Gastrocnemius medialis (tissue), 4 donors: Measurements from ENCODE around the gene LRP5. TPM values are rescaled to one million over a fixed set of nuclear protein-coding genes. Genes with fewer than 3 reads are reported as not detected.

Experiments used
- ATAC-seq, 2 donors: fragments of 150-250 bp; one replicate each; pipeline ENCODE4 v1.9.1; 2016
- DNase-seq, 2 donors: peaks; one replicate each; pipeline ENCODE4 v3.0.0-alpha.2; 2019
- H3K27ac ChIP-seq, 4 donors: fragments of 200-600 bp; sonication (generic); 1 replicate in 1 of 4; 2 replicates in 3 of 4; pipeline ENCODE4 v1.5.1; 2016 to 2018; ENCODE audit warnings: mild to moderate bottlenecking in 2 of 4, moderate library complexity in 1 of 4
- H3K27me3 ChIP-seq, 3 donors: fragments of 200-600 bp; sonication (generic) in 2 of 3; 1 replicate in 1 of 3; 2 replicates in 2 of 3; pipeline versions ENCODE4 v1.5.1 to v1.6.0; 2016 to 2019; ENCODE audit warnings: mild to moderate bottlenecking in 1 of 3, moderate library complexity in 1 of 3
- H3K36me3 ChIP-seq, 2 donors: fragments of 200-600 bp; sonication (generic) in 1 of 2; one replicate each; pipeline ENCODE4 v1.5.1; 2017 to 2018
- H3K4me1 ChIP-seq, 2 donors: fragments of 200-600 bp; sonication (generic) in 1 of 2; one replicate each; pipeline ENCODE4 v1.5.1; 2016 to 2017; ENCODE audit warnings: mild to moderate bottlenecking in 2 of 2
- H3K4me3 ChIP-seq, 4 donors: fragments of 200-600 bp; sonication (generic) in 3 of 4; 1 replicate in 1 of 4; 2 replicates in 3 of 4; pipeline ENCODE4 v1.5.1; 2016 to 2019; ENCODE audit warnings: mild to moderate bottlenecking in 2 of 4
- H3K9me3 ChIP-seq, 3 donors: fragments of 200-600 bp; sonication (generic) in 2 of 3; 1 replicate in 1 of 3; 2 replicates in 2 of 3; pipeline ENCODE4 v1.5.1; 2016 to 2019
- CTCF ChIP-seq, 5 experiments: fragments of 450-650 bp in 3 of 5; fragments of 200-600 bp in 2 of 5; sonication (generic) in 2 of 5; IDR thresholded peaks in 4 of 5; conservative IDR thresholded peaks in 1 of 5; 1 replicate in 4 of 5; 2 replicates in 1 of 5; pipeline ENCODE4 v1.5.1; 2016 to 2019; ENCODE audit warnings: antibody characterized with exemption in 5 of 5, mild to moderate bottlenecking in 3 of 5, moderate library complexity in 3 of 5
- POLR2A ChIP-seq, 2 donors: fragments of 450-650 bp; IDR thresholded peaks; one replicate each; pipeline ENCODE4 v1.6.1; 2017; ENCODE audit warnings: antibody characterized with exemption in 2 of 2, mild to moderate bottlenecking in 2 of 2, moderate library complexity in 2 of 2
- in situ Hi-C, 4 donors: fragments of 200-750 bp; cut with MboI; loops; one replicate each; pipeline versions ENCODE4 v1.15.0 to v1.8.0; 2017; ENCODE audit warnings: low sequenced_read_pairs in 4 of 4
- intact Hi-C: fragments of 100-400 bp; cut with DNase I; formaldehyde crosslinking; loops from one replicate; pipeline ENCODE4 v1.15.1; 2023; ENCODE audit warnings: low total_unique reads
- total RNA-seq, 4 donors: library from RNA; depleted of rRNA; stranded (reverse); fragments of >200 nt; gene quantifications; one replicate each; pipeline versions ENCODE4 v1.1.0 to v1.2.3, GENCODE V29; 2016

LRP5 gene
- total RNA-seq, 4 donors from 2014 or later = 3.7 to 12.3 (median 8.1) TPM

GRCh38 chr11:68439355-68440065 lies 127.1 kb downstream of the LRP5 start:
- Histone ChIP-seq H3K4me3 (no peak overlapping the region), H3K27me3 (no peaks in the 10 kb centered on the region), H3K27ac (no peak overlapping the region), H3K36me3 (no peaks in the 10 kb centered on the region), H3K9me3 (no peaks in the 10 kb centered on the region), H3K4me1 (no peaks in the 10 kb centered on the region)
- no peak for ATAC-seq
- intact Hi-C loops (no loop called here), in situ Hi-C loops (loop anchor here in 2 of 4 donors (5.0 to 25.0 kb wide), 2 partner anchors 127 to 182 kb away; partner anchors contain the start of gene LRP5 (in 1 of the 2))
- TF ChIP-seq CTCF (IDR thresholded peaks at IDR 0.05 in 4 of 5, conservative IDR thresholded peaks at IDR 0.05 in 1 of 5) (no peak), POLR2A (IDR thresholded peaks at IDR 0.05) (no peak)
- DNase-seq = no peak

DNA sequence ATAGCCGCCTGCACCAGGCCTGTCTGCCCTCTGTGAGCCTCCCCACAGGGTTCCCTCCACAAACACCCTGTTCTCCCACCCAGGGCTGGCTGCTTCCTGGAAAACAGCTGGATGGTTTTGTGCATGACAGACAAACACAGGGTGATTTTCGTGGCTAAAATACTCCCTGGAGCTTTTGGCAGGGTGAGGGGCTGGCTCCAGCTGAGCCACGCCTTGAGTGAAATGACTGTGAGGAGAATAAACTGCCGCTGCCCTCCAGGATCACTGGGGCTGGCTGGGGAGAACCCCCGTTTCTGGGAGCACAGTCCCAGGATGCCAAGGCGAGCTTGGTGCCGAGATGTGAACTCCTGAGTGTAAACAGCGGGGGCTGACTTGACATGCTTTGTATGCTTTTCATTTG lies 127.8 kb downstream of the LRP5 start:
- no peak for DNase-seq
- H3K4me3 ChIP-seq = no peak overlapping the region
- in situ Hi-C loops = loop anchor here in 2 of 4 donors (5.0 to 25.0 kb wide), 2 partner anchors 128 to 183 kb away; partner anchors contain the start of gene LRP5 (in 1 of the 2)
- no peak for ATAC-seq
- H3K36me3 ChIP-seq = no peaks in the 10 kb centered on the region
- no peak overlapping the region for H3K27ac ChIP-seq
- no peak for TF ChIP-seq CTCF (IDR thresholded peaks at IDR 0.05 in 4 of 5, conservative IDR thresholded peaks at IDR 0.05 in 1 of 5)
- TF ChIP-seq POLR2A (IDR thresholded peaks at IDR 0.05) = no peak
- no peaks in the 10 kb centered on the region for H3K27me3 ChIP-seq
- H3K4me1 ChIP-seq = no peaks in the 10 kb centered on the region
- intact Hi-C loops = no loop called here
- no peaks in the 10 kb centered on the region for H3K9me3 ChIP-seq

GRCh38 chr11:68441466-68442230 lies 129.3 kb downstream of the LRP5 start:
- no peak for TF ChIP-seq POLR2A (IDR thresholded peaks at IDR 0.05)
- TF ChIP-seq CTCF (IDR thresholded peaks at IDR 0.05 in 4 of 5, conservative IDR thresholded peaks at IDR 0.05 in 1 of 5) = no peak
- H3K36me3 ChIP-seq = no peaks in the 10 kb centered on the region
- intact Hi-C loops = no loop called here

DNA sequence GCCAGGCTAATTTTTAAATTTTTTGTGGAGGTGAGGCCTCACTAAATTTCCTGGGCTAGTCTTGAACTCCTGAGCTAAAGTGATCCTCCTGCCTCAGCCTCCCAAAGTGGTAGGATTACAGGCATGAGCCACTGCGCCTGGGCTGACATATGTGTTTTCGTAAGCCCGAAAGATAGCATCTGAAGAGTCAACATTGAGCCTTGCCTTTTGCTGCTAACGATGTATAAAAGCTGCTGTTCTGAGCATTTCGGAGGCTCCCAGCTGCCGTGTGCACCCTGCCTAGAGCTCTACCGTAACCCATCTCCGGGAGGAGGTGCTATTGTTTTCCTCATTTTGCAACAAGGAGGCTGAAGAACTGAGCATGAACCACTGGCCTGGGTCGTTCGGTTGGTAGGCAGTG lies 130.0 kb downstream of the LRP5 start:
- no peaks in the 10 kb centered on the region for H3K4me1 ChIP-seq
- in situ Hi-C loops = loop anchor here in 2 of 4 donors (5.0 to 25.0 kb wide), 2 partner anchors 130 to 185 kb away; partner anchors contain the start of gene LRP5 (in 1 of the 2)
- no peaks in the 10 kb centered on the region for H3K27me3 ChIP-seq
- no peaks in the 10 kb centered on the region for H3K36me3 ChIP-seq
- H3K9me3 ChIP-seq = no peaks in the 10 kb centered on the region
- ATAC-seq (no peak), DNase-seq (no peak)
- intact Hi-C loops = no loop called here
- TF ChIP-seq POLR2A (IDR thresholded peaks at IDR 0.05) (no peak), CTCF (IDR thresholded peaks at IDR 0.05 in 4 of 5, conservative IDR thresholded peaks at IDR 0.05 in 1 of 5) (no peak)
- H3K4me3 ChIP-seq = no peak overlapping the region
- no peak overlapping the region for H3K27ac ChIP-seq

More at GRCh38 chr11:68441466-68442230, 129.3 kb downstream of the LRP5 start:
- no peak for ATAC-seq
- in situ Hi-C loops = loop anchor here in 2 of 4 donors (5.0 to 25.0 kb wide), 2 partner anchors 129 to 184 kb away; partner anchors contain the start of gene LRP5 (in 1 of the 2)
- no peak overlapping the region for H3K4me3 ChIP-seq
- DNase-seq = no peak
- H3K27me3 ChIP-seq = no peaks in the 10 kb centered on the region
- no peaks in the 10 kb centered on the region for H3K4me1 ChIP-seq
- no peaks in the 10 kb centered on the region for H3K9me3 ChIP-seq
- no peak overlapping the region for H3K27ac ChIP-seq
